GM12878 (cell line): ENCODE data around the gene RBM44. TPM values are rescaled to one million over a fixed set of nuclear protein-coding genes. Genes with fewer than 3 reads are reported as not detected.

Source experiments
- ATAC-seq: fragments of 200-7000 bp; cut with Tn5 transposase; 3 replicates; pipeline ENCODE4 v1.9.1; 2020; ENCODE audit warnings: mild to moderate bottlenecking, moderate library complexity
- BruUV-seq: library from RNA; stranded (reverse); fragments of 400-500 nt; replicated peaks from 2 replicates; lab custom pipeline; 2021; lab: Mats Ljungman, UMichigan
- CTCF ChIA-PET: fragments of 300-600 bp; sonication (Branson Sonifier 250); formaldehyde crosslinking; extraction: SDS; loops from one replicate; lab custom pipeline; 2021; ENCODE audit warnings: inconsistent platforms; lab: Yijun Ruan, JAX
- POLR2A ChIA-PET: fragments of 350-600 bp; formaldehyde crosslinking; extraction: SDS; loops from one replicate; lab custom pipeline; 2021; ENCODE audit warnings: inconsistent platforms; lab: Charles Lee
- RAD21 ChIA-PET: fragments of 300-600 bp; sonication (Branson Sonifier 250); formaldehyde crosslinking; loops from one replicate; lab custom pipeline; 2023; ENCODE audit warnings: antibody characterized with exemption; ENCODE audit not compliant: unreplicated experiment; lab: Charles Lee
- SMC1A ChIA-PET: fragments of 300-600 bp; sonication (Branson Sonifier 250); formaldehyde crosslinking; loops from one replicate; lab custom pipeline; 2023; ENCODE audit not compliant: unreplicated experiment, uncharacterized antibody; lab: Charles Lee
- DNase-seq: peaks from one replicate; pipeline ENCODE4 v3.0.0-alpha.2; 2011; ENCODE audit warnings: low read depth, low spot score
- FAIRE-seq: peaks from 3 replicates; lab custom pipeline; 2011; peaks lifted over from hg19 to GRCh38; lab: Jason Lieb, UNC
- H2AFZ ChIP-seq: 2 replicates; pipeline ENCODE4 v1.6.0; 2011; ENCODE audit warnings: low read depth, low read length, control low read depth; ENCODE audit not compliant: control insufficient read depth
- H3K27ac ChIP-seq: 2 replicates; pipeline ENCODE4 v1.5.1; 2011; ENCODE audit warnings: control low read depth; ENCODE audit not compliant: control insufficient read depth, insufficient read depth
- H3K27me3 ChIP-seq, 2 experiments: replicated peaks in 1 of 2; 2 replicates each; pipeline versions ENCODE4 v1.6.0 to v1.6.1; 2011; ENCODE audit warnings: low read length in 1 of 2; ENCODE audit not compliant: control insufficient read depth in 2 of 2, insufficient read depth in 2 of 2
- H3K36me3 ChIP-seq, 2 experiments: 2 replicates each; pipeline ENCODE4 v1.5.1; 2011; ENCODE audit warnings: low read length in 1 of 2; ENCODE audit not compliant: control insufficient read depth in 2 of 2, insufficient read depth in 2 of 2
- H3K4me1 ChIP-seq: 2 replicates; pipeline ENCODE4 v1.6.1; 2011; ENCODE audit warnings: mild to moderate bottlenecking, low read length, moderate library complexity, mixed read lengths; ENCODE audit not compliant: control insufficient read depth, insufficient read depth
- H3K4me2 ChIP-seq: 2 replicates; pipeline ENCODE4 v1.6.0; 2011; ENCODE audit warnings: control low read depth; ENCODE audit not compliant: control insufficient read depth, insufficient read depth
- H3K4me3 ChIP-seq: fragments of 200-600 bp; sonication (generic); 2 replicates; pipeline ENCODE4 v1.5.1; 2016
- H3K79me2 ChIP-seq: 2 replicates; pipeline ENCODE4 v1.6.0; 2011; ENCODE audit warnings: low read length; ENCODE audit not compliant: control insufficient read depth, insufficient read depth
- H3K9ac ChIP-seq: 2 replicates; pipeline ENCODE4 v1.8.0; 2011; ENCODE audit warnings: low read length, control low read depth, mixed read lengths; ENCODE audit not compliant: control insufficient read depth, insufficient read depth
- H3K9me3 ChIP-seq: replicated peaks from 3 replicates; pipeline ENCODE4 v1.5.1; 2011; ENCODE audit warnings: mild to moderate bottlenecking, low read length; ENCODE audit not compliant: control insufficient read depth, insufficient read depth
- H4K20me1 ChIP-seq: 2 replicates; pipeline ENCODE4 v1.6.0; 2011; ENCODE audit not compliant: control insufficient read depth, insufficient read depth
- BRCA1 ChIP-seq: IDR thresholded peaks from 2 replicates; pipeline ENCODE4 v1.6.1; 2011; ENCODE audit warnings: low read depth, low read length, improper control_type of control experiment
- MEF2A ChIP-seq: IDR thresholded peaks from 2 replicates; pipeline ENCODE4 v1.6.1; 2011; ENCODE audit warnings: low read depth, mild to moderate bottlenecking, low read length, moderate library complexity; ENCODE audit not compliant: insufficient read depth
- NBN ChIP-seq: fragments of 450-650 bp; IDR thresholded peaks from 2 replicates; pipeline ENCODE4 v1.6.1; 2016
- NR2F1 ChIP-seq: fragments of 450-650 bp; conservative IDR thresholded peaks from 2 replicates; pipeline ENCODE4 v1.6.1; 2017; ENCODE audit warnings: mild to moderate bottlenecking
- POLR2AphosphoS5 ChIP-seq: IDR thresholded peaks from 2 replicates; pipeline ENCODE4 v1.6.1; 2011; ENCODE audit warnings: mild to moderate bottlenecking, low read length, inconsistent platforms
- SRF ChIP-seq, 2 experiments: IDR thresholded peaks; 2 replicates each; pipeline ENCODE4 v1.6.1; 2011; ENCODE audit warnings: low read depth in 2 of 2, low read length in 2 of 2, mild to moderate bottlenecking in 1 of 2, moderate library complexity in 1 of 2
- YBX1 ChIP-seq: fragments of 450-650 bp; IDR thresholded peaks from 2 replicates; pipeline ENCODE4 v1.6.1; 2016; ENCODE audit warnings: antibody characterized with exemption
- WGBS: methylation state at CpG from one replicate; pipeline ENCODE4 v1.1.6; 2016; ENCODE audit warnings: low lambda C conversion rate; ENCODE audit not compliant: insufficient replicate concordance, insufficient coverage; ENCODE audit errors: missing lambda C conversion rate; 5-methylcytosine and 5-hydroxymethylcytosine counted together
- in situ Hi-C: fragments of 300-500 bp; cut with MboI; formaldehyde crosslinking; loops from 9 replicates; pipeline ENCODE4 v1.14.3; 2018; ENCODE audit warnings: mixed read lengths
- intact Hi-C: fragments of 100-400 bp; cut with micrococcal nuclease; formaldehyde crosslinking; loops from one replicate; pipeline ENCODE4 v1.14.2; 2022; ENCODE audit not compliant: unreplicated experiment
- polyA plus RNA-seq, 11 experiments: library from polyadenylated mRNA; depleted of rRNA in 4 of 11; unstranded in 6 of 11; stranded (reverse) in 5 of 11; fragments of >200 nt; fragmentation: Nextera tagmentation in 4 of 11; fragmentation: Illumina TruSeq in 1 of 11; extraction: Ambion mirVana in 4 of 11; extraction: Trizol in 1 of 11; gene quantifications; 1 replicate in 1 of 11; 2 replicates in 10 of 11; pipeline versions ENCODE4 v1.2.1 to v1.2.3, GENCODE V29; 2011 to 2016; ENCODE audit warnings: inconsistent platforms in 2 of 11, missing spikeins in 2 of 11, low read depth in 1 of 11
- total RNA-seq, 4 experiments: library from RNA; depleted of rRNA in 3 of 4; stranded (reverse); fragments of >200 nt in 3 of 4; fragmentation: Illumina TruSeq in 1 of 4; extraction: Trizol in 1 of 4; gene quantifications; 2 replicates each; pipeline versions ENCODE4 v1.2.1 to v1.2.3, GENCODE V29; 2013 to 2021
- TF ChIP-seq, protein P1 (sequence below): fragments of 450-650 bp; IDR thresholded peaks from 2 replicates; pipeline ENCODE4 v1.6.1; 2017; ENCODE audit warnings: mild to moderate bottlenecking
- TF ChIP-seq, protein P2 (sequence below): fragments of 450-650 bp; IDR thresholded peaks from 2 replicates; pipeline ENCODE4 v1.6.1; 2016; ENCODE audit warnings: mild to moderate bottlenecking
- TF ChIP-seq, protein P3 (sequence below): fragments of 450-650 bp; IDR thresholded peaks from 2 replicates; pipeline ENCODE4 v1.6.1; 2017; ENCODE audit warnings: mild to moderate bottlenecking, moderate library complexity
- TF ChIP-seq, protein P4 (sequence below): fragments of 450-650 bp; IDR thresholded peaks from 2 replicates; pipeline ENCODE4 v1.6.1; 2017; ENCODE audit warnings: mild to moderate bottlenecking, moderate library complexity

Gene RBM44
- total and polyA plus RNA-seq, 10 of the 15 experiments (the other 5 are each of a cell fraction or from before 2014, with no cell fraction given) = 0.14 to 1.4 (median 0.62) TPM; not detected in 1

DNA sequence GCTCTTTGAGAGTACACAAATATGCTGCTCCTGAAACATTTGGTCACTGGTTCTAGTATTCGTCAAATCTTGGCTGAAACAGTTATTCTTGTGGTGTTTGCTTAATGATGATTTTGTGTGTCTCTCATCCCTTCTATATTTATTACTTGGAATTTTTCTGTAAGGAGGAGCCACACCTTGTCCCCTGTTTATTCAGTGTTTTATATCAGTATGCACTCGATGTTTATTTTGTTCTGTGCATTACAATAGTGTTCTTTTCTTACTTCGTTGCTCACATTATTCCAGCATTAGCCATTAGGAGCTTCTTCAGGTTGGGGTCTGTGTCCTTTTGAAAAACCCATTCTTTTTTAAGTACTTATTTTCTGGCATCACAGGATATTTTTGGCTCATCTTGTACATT lies 55.7 kb downstream of the RBM44 start:
- in situ Hi-C loops (no loop called here), intact Hi-C loops (no loop called here)
- ChIA-PET CTCF (interaction anchor here (0.8 kb wide), 1 partner anchor 114 kb away, joined by 3 read pairs; no protein-coding TSS in a partner anchor), RAD21 (interaction anchor here (0.7 kb wide), 1 partner anchor 409 kb away, joined by 4 read pairs; no protein-coding TSS in a partner anchor), SMC1A (interaction anchor here (1.1 kb wide), 1 partner anchor 182 kb away, joined by 3 read pairs; no protein-coding TSS in a partner anchor), POLR2A (interaction anchor here (0.6 kb wide), 1 partner anchor 757 kb away, joined by 3 read pairs; no protein-coding TSS in a partner anchor)
- H3K79me2 ChIP-seq = no peaks in the 10 kb centered on the region
- BruUV-seq = no TSS peak
- no peak for FAIRE-seq
- no peak for DNase-seq
- H3K4me1 ChIP-seq = no peaks in the 10 kb centered on the region
- no peaks in the 10 kb centered on the region for H3K36me3 ChIP-seq
- 58% methylated on average over 3 of the region's 3 CpGs for WGBS
- H3K27me3 ChIP-seq = peaks cover 4 to 7% of the 10 kb centered on the region in 2 experiments; a peak in 3 of 4 replicates
- no peak for ATAC-seq
- H2AFZ ChIP-seq = no peak overlapping the region
- H4K20me1 ChIP-seq = no peaks in the 10 kb centered on the region
- no peak overlapping the region for H3K27ac ChIP-seq
- TF ChIP-seq POLR2AphosphoS5 (no peak), YBX1 (no peak), NBN (no peak), MEF2A (no peak), NR2F1 (no peak), SRF (IDR thresholded peaks at IDR 0.05; ENCODE audit: low read depth in 2 of 2, low read length in 2 of 2) (no peak), BRCA1 (no peak)
- TF ChIP-seq, protein P1, sequence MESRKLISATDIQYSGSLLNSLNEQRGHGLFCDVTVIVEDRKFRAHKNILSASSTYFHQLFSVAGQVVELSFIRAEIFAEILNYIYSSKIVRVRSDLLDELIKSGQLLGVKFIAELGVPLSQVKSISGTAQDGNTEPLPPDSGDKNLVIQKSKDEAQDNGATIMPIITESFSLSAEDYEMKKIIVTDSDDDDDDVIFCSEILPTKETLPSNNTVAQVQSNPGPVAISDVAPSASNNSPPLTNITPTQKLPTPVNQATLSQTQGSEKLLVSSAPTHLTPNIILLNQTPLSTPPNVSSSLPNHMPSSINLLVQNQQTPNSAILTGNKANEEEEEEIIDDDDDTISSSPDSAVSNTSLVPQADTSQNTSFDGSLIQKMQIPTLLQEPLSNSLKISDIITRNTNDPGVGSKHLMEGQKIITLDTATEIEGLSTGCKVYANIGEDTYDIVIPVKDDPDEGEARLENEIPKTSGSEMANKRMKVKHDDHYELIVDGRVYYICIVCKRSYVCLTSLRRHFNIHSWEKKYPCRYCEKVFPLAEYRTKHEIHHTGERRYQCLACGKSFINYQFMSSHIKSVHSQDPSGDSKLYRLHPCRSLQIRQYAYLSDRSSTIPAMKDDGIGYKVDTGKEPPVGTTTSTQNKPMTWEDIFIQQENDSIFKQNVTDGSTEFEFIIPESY = no peak
- TF ChIP-seq, protein P2, sequence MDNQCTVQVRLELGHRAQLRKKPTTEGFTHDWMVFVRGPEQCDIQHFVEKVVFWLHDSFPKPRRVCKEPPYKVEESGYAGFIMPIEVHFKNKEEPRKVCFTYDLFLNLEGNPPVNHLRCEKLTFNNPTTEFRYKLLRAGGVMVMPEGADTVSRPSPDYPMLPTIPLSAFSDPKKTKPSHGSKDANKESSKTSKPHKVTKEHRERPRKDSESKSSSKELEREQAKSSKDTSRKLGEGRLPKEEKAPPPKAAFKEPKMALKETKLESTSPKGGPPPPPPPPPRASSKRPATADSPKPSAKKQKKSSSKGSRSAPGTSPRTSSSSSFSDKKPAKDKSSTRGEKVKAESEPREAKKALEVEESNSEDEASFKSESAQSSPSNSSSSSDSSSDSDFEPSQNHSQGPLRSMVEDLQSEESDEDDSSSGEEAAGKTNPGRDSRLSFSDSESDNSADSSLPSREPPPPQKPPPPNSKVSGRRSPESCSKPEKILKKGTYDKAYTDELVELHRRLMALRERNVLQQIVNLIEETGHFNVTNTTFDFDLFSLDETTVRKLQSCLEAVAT = no peak
- TF ChIP-seq, protein P3, sequence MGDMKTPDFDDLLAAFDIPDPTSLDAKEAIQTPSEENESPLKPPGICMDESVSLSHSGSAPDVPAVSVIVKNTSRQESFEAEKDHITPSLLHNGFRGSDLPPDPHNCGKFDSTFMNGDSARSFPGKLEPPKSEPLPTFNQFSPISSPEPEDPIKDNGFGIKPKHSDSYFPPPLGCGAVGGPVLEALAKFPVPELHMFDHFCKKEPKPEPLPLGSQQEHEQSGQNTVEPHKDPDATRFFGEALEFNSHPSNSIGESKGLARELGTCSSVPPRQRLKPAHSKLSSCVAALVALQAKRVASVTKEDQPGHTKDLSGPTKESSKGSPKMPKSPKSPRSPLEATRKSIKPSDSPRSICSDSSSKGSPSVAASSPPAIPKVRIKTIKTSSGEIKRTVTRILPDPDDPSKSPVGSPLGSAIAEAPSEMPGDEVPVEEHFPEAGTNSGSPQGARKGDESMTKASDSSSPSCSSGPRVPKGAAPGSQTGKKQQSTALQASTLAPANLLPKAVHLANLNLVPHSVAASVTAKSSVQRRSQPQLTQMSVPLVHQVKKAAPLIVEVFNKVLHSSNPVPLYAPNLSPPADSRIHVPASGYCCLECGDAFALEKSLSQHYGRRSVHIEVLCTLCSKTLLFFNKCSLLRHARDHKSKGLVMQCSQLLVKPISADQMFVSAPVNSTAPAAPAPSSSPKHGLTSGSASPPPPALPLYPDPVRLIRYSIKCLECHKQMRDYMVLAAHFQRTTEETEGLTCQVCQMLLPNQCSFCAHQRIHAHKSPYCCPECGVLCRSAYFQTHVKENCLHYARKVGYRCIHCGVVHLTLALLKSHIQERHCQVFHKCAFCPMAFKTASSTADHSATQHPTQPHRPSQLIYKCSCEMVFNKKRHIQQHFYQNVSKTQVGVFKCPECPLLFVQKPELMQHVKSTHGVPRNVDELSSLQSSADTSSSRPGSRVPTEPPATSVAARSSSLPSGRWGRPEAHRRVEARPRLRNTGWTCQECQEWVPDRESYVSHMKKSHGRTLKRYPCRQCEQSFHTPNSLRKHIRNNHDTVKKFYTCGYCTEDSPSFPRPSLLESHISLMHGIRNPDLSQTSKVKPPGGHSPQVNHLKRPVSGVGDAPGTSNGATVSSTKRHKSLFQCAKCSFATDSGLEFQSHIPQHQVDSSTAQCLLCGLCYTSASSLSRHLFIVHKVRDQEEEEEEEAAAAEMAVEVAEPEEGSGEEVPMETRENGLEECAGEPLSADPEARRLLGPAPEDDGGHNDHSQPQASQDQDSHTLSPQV = no peak
- TF ChIP-seq, protein P4, sequence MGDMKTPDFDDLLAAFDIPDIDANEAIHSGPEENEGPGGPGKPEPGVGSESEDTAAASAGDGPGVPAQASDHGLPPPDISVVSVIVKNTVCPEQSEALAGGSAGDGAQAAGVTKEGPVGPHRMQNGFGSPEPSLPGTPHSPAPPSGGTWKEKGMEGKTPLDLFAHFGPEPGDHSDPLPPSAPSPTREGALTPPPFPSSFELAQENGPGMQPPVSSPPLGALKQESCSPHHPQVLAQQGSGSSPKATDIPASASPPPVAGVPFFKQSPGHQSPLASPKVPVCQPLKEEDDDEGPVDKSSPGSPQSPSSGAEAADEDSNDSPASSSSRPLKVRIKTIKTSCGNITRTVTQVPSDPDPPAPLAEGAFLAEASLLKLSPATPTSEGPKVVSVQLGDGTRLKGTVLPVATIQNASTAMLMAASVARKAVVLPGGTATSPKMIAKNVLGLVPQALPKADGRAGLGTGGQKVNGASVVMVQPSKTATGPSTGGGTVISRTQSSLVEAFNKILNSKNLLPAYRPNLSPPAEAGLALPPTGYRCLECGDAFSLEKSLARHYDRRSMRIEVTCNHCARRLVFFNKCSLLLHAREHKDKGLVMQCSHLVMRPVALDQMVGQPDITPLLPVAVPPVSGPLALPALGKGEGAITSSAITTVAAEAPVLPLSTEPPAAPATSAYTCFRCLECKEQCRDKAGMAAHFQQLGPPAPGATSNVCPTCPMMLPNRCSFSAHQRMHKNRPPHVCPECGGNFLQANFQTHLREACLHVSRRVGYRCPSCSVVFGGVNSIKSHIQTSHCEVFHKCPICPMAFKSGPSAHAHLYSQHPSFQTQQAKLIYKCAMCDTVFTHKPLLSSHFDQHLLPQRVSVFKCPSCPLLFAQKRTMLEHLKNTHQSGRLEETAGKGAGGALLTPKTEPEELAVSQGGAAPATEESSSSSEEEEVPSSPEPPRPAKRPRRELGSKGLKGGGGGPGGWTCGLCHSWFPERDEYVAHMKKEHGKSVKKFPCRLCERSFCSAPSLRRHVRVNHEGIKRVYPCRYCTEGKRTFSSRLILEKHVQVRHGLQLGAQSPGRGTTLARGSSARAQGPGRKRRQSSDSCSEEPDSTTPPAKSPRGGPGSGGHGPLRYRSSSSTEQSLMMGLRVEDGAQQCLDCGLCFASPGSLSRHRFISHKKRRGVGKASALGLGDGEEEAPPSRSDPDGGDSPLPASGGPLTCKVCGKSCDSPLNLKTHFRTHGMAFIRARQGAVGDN = no peak
- H3K4me3 ChIP-seq = no peak overlapping the region
- H3K9me3 ChIP-seq = no peaks in the 10 kb centered on the region
- no peak overlapping the region for H3K4me2 ChIP-seq
- H3K9ac ChIP-seq = no peak overlapping the region
